ENCODE measurements around the gene CREBBP. TPM values are rescaled to one million over a fixed set of nuclear protein-coding genes. Genes with fewer than 3 reads are reported as not detected.
"Not testable (repeated sequence)": the region's sequence is repeated elsewhere in the genome, so short reads cannot be mapped to it uniquely, and the experiment has no call there.

Gene CREBBP
- total RNA-seq, 6 donors from 2014 or later, result 54.1 to 175 (median 99.2) TPM

- Histone ChIP-seq H3K36me3 (no peaks in the 10 kb centered on the region), H3K27ac (no peak overlapping the region), H3K4me1 (no peaks in the 10 kb centered on the region), H3K27me3 (no peaks in the 10 kb centered on the region), H3K4me3 (no peak overlapping the region), H3K9me3 (peaks cover 0 to 8% (median 2%) of the 10 kb centered on the region in 4 donors)
- no peak for TF ChIP-seq POLR2AphosphoS5 (IDR thresholded peaks at IDR 0.05)
- TF ChIP-seq CTCF (IDR thresholded peaks at IDR 0.05), result no peak
- TF ChIP-seq POLR2A (IDR thresholded peaks at IDR 0.05), result no peak
- no peak for TF ChIP-seq EP300 (IDR thresholded peaks at IDR 0.05)
- no peak for DNase-seq
- 81 to 86% methylated on average over 6 of the region's 6 CpGs for WGBS, 2 donors
- no peak for ATAC-seq (ENCODE audit: low FRiP score in 2 of 2)
Observed at GRCh38 chr16:3919413-3919812, 38.9 kb upstream of the CREBBP start.

GRCh38 chr16:3915426-3916260 is 35.1 kb upstream of the CREBBP start:
- no peaks in the 10 kb centered on the region for H3K4me1 ChIP-seq
- ATAC-seq (ENCODE audit: low FRiP score in 2 of 2), result no peak
- H3K27me3 ChIP-seq, result no peaks in the 10 kb centered on the region
- no peak overlapping the region for H3K4me3 ChIP-seq
- H3K9me3 ChIP-seq, result peaks cover 0 to 8% (median 2%) of the 10 kb centered on the region in 4 donors
- WGBS, 2 donors, result 79 to 82% methylated on average over 14 to 17 of the region's 17 CpGs
- DNase-seq, result peak in 1 of 2 donors; percentile 22
- TF ChIP-seq CTCF (IDR thresholded peaks at IDR 0.05) (no peak), POLR2AphosphoS5 (IDR thresholded peaks at IDR 0.05) (no peak), POLR2A (IDR thresholded peaks at IDR 0.05) (no peak), EP300 (IDR thresholded peaks at IDR 0.05) (no peak)
- H3K36me3 ChIP-seq, result no peaks in the 10 kb centered on the region
- no peak overlapping the region for H3K27ac ChIP-seq

GRCh38 chr16:3912897-3913296 is 32.4 kb upstream of the CREBBP start:
- Histone ChIP-seq H3K4me1 (no peaks in the 10 kb centered on the region), H3K9me3 (no peaks in the 10 kb centered on the region), H3K4me3 (no peak overlapping the region), H3K27me3 (no peaks in the 10 kb centered on the region), H3K36me3 (no peaks in the 10 kb centered on the region), H3K27ac (no peak overlapping the region)
- WGBS, 2 donors, result 72 to 80% methylated on average over 6 of the region's 6 CpGs
- DNase-seq (no peak), ATAC-seq (ENCODE audit: low FRiP score in 2 of 2) (no peak)
- TF ChIP-seq POLR2AphosphoS5 (IDR thresholded peaks at IDR 0.05), result no peak
- TF ChIP-seq POLR2A (IDR thresholded peaks at IDR 0.05), result no peak
- no peak for TF ChIP-seq EP300 (IDR thresholded peaks at IDR 0.05)
- no peak for TF ChIP-seq CTCF (IDR thresholded peaks at IDR 0.05)

GRCh38 chr16:3912373-3912772 is 31.9 kb upstream of the CREBBP start:
- DNase-seq (peak in 1 of 2 donors; percentile 39), ATAC-seq (ENCODE audit: low FRiP score in 2 of 2) (no peak)
- no peak overlapping the region for H3K4me3 ChIP-seq
- H3K4me1 ChIP-seq, result no peaks in the 10 kb centered on the region
- TF ChIP-seq CTCF (IDR thresholded peaks at IDR 0.05) (no peak), EP300 (IDR thresholded peaks at IDR 0.05) (no peak), POLR2AphosphoS5 (IDR thresholded peaks at IDR 0.05) (no peak), POLR2A (IDR thresholded peaks at IDR 0.05) (no peak)
- H3K27me3 ChIP-seq, result no peaks in the 10 kb centered on the region
- H3K36me3 ChIP-seq, result no peaks in the 10 kb centered on the region
- H3K27ac ChIP-seq, result no peak overlapping the region
- WGBS, 2 donors, result 91 to 98% methylated on average over 8 to 12 of the region's 12 CpGs
- H3K9me3 ChIP-seq, result no peaks in the 10 kb centered on the region

- DNase-seq; ATAC-seq (ENCODE audit: low FRiP score in 2 of 2); H3K27ac ChIP-seq; H3K9me3 ChIP-seq; H3K4me1 ChIP-seq; H3K27me3 ChIP-seq; H3K36me3 ChIP-seq; H3K4me3 ChIP-seq: not testable (repeated sequence)
- 87 to 90% methylated on average over 6 of the region's 6 CpGs for WGBS, 2 donors
Observed at GRCh38 chr16:3911741-3912140, 31.2 kb upstream of the CREBBP start.

Measured in upper lobe of left lung (tissue), 6 donors.